Activated CD4-positive, alpha-beta T cell treated with anti-CD3 and anti-CD28 coated beads for 24 hours (primary cell): Measurements from ENCODE around the gene IRAK2.
"Not testable (repeated sequence)": the region's sequence is repeated elsewhere in the genome, so short reads cannot be mapped to it uniquely, and the experiment has no call there.

ENCODE experiments used
- DNase-seq, 2 donors: peaks; one replicate each; pipeline ENCODE4 v3.0.0-alpha.2; 2020; ENCODE audit warnings: low read depth in 2 of 2

The IRAK2 gene

GRCh38 chr3:10164546-10165393 is at the start of gene IRAK2:
IRAK2 (plus strand) TSS chr3:10164919; CDS start chr3:10164955, 36 bp downstream.
- DNase-seq = peak; percentile 41 to 46

- peak; percentile 86 to 92 for DNase-seq
These were observed 49.2 kb upstream of the IRAK2 start, which contains the start of gene BRK1 for GRCh38 chr3:10115326-10116137. BRK1 (plus strand) TSS chr3:10115675; CDS start chr3:10115702, 27 bp downstream.

- DNase-seq = no peak
These were observed 48.6 kb upstream of the IRAK2 start for GRCh38 chr3:10116138-10116460.

GRCh38 chr3:10116928-10117327 is 47.8 kb upstream of the IRAK2 start:
- DNase-seq = no peak

GRCh38 chr3:10119376-10119775 is 45.3 kb upstream of the IRAK2 start:
- DNase-seq = no peak

- DNase-seq = no peak
These were observed 43.7 kb upstream of the IRAK2 start for GRCh38 chr3:10121064-10121463.

- DNase-seq = no peak
These were observed 42.0 kb upstream of the IRAK2 start for GRCh38 chr3:10122724-10123123.

- not testable (repeated sequence) for DNase-seq
These were observed 28.8 kb upstream of the IRAK2 start for GRCh38 chr3:10135872-10136271.

- DNase-seq = no peak
These were observed 28.2 kb upstream of the IRAK2 start for GRCh38 chr3:10136426-10137005.

GRCh38 chr3:10137178-10137577 is 27.5 kb upstream of the IRAK2 start:
- no peak for DNase-seq

- no peak for DNase-seq
These were observed 23.6 kb upstream of the IRAK2 start for GRCh38 chr3:10140996-10141546.

- no peak for DNase-seq
These were observed 21.8 kb upstream of the IRAK2 start for GRCh38 chr3:10142707-10143560.

- no peak for DNase-seq
These were observed 19.0 kb upstream of the IRAK2 start for GRCh38 chr3:10145685-10146084.

- no peak for DNase-seq
These were observed 15.5 kb upstream of the IRAK2 start for GRCh38 chr3:10149226-10149625.

GRCh38 chr3:10150987-10151386 is 13.7 kb upstream of the IRAK2 start:
- DNase-seq = no peak

GRCh38 chr3:10154335-10155122 is 10.2 kb upstream of the IRAK2 start:
- DNase-seq = no peak

GRCh38 chr3:10155123-10155472 is 9.6 kb upstream of the IRAK2 start:
- DNase-seq = no peak

GRCh38 chr3:10155658-10156057 is 9.1 kb upstream of the IRAK2 start:
- DNase-seq = no peak

- no peak for DNase-seq
These were observed 7.7 kb upstream of the IRAK2 start for GRCh38 chr3:10157031-10157430.

- DNase-seq = not testable (repeated sequence)
These were observed 6.2 kb upstream of the IRAK2 start for GRCh38 chr3:10158555-10158954.

GRCh38 chr3:10160346-10160745 is 4.4 kb upstream of the IRAK2 start:
- no peak for DNase-seq
